ENCODE results near the gene MTR. TPM values are rescaled to one million over a fixed set of nuclear protein-coding genes. Genes with fewer than 3 reads are reported as not detected.

Gene MTR
- total and polyA plus RNA-seq, 9 of the 15 experiments (the other 6 are each of a cell fraction or from before 2014, with no cell fraction given), result 3.4 to 44.3 (median 20.3) TPM

DNA sequence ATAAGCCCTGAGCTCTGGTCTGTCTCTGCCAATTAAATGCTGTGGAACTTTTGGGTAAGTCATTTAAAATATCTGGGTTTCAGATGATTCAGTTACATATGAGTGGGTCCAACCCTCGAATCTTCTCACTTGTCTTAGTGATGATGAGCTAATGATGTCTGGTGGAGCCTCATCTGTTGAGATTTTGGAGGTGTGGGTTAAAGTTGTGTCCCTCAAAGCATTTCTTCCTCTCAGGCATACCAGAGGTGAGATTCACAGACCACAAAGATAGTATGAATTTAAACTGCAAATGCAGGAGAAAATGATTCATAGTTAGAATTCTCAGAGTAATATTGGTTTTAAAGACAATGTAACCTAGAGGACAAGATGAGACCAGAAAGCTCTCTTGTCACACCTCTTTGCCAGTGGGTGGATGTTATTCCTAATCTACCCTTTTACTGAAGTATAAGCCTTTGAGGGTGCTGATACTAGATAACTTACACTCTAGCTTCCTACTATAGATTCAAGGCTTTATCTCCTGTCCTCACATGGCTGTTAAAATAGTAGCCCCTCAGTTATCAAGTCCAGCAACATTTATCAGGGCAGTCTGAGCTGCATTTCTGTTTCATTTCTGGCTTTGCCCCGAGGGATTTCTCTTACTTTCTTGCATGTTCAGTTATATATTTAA lies 118.4 kb downstream of the MTR start (continued):
- peak; percentile 83 for TF ChIP-seq MBD2 (IDR thresholded peaks at IDR 0.05; ENCODE audit: borderline replicate concordance, low read depth)
- TF ChIP-seq, protein P1, sequence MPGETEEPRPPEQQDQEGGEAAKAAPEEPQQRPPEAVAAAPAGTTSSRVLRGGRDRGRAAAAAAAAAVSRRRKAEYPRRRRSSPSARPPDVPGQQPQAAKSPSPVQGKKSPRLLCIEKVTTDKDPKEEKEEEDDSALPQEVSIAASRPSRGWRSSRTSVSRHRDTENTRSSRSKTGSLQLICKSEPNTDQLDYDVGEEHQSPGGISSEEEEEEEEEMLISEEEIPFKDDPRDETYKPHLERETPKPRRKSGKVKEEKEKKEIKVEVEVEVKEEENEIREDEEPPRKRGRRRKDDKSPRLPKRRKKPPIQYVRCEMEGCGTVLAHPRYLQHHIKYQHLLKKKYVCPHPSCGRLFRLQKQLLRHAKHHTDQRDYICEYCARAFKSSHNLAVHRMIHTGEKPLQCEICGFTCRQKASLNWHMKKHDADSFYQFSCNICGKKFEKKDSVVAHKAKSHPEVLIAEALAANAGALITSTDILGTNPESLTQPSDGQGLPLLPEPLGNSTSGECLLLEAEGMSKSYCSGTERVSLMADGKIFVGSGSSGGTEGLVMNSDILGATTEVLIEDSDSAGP (CRISPR knock-in tag; IDR thresholded peaks at IDR 0.05), result no peak
- peak; percentile 98 for TF ChIP-seq SMARCE1 (IDR thresholded peaks at IDR 0.05)
- TF ChIP-seq ESRRB (CRISPR knock-in tag; IDR thresholded peaks at IDR 0.05; ENCODE audit: borderline replicate concordance), result no peak
- TF ChIP-seq, protein P2, sequence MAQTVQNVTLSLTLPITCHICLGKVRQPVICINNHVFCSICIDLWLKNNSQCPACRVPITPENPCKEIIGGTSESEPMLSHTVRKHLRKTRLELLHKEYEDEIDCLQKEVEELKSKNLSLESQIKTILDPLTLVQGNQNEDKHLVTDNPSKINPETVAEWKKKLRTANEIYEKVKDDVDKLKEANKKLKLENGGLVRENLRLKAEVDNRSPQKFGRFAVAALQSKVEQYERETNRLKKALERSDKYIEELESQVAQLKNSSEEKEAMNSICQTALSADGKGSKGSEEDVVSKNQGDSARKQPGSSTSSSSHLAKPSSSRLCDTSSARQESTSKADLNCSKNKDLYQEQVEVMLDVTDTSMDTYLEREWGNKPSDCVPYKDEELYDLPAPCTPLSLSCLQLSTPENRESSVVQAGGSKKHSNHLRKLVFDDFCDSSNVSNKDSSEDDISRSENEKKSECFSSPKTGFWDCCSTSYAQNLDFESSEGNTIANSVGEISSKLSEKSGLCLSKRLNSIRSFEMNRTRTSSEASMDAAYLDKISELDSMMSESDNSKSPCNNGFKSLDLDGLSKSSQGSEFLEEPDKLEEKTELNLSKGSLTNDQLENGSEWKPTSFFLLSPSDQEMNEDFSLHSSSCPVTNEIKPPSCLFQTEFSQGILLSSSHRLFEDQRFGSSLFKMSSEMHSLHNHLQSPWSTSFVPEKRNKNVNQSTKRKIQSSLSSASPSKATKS (CRISPR knock-in tag; IDR thresholded peaks at IDR 0.05), result no peak
- no peak for TF ChIP-seq CHD1 (IDR thresholded peaks at IDR 0.05; ENCODE audit: low read length)
- TF ChIP-seq, protein P3, sequence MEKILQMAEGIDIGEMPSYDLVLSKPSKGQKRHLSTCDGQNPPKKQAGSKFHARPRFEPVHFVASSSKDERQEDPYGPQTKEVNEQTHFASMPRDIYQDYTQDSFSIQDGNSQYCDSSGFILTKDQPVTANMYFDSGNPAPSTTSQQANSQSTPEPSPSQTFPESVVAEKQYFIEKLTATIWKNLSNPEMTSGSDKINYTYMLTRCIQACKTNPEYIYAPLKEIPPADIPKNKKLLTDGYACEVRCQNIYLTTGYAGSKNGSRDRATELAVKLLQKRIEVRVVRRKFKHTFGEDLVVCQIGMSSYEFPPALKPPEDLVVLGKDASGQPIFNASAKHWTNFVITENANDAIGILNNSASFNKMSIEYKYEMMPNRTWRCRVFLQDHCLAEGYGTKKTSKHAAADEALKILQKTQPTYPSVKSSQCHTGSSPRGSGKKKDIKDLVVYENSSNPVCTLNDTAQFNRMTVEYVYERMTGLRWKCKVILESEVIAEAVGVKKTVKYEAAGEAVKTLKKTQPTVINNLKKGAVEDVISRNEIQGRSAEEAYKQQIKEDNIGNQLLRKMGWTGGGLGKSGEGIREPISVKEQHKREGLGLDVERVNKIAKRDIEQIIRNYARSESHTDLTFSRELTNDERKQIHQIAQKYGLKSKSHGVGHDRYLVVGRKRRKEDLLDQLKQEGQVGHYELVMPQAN (IDR thresholded peaks at IDR 0.05; ENCODE audit: borderline replicate concordance), result no peak
- TF ChIP-seq FOXA3 (CRISPR knock-in tag; conservative IDR thresholded peaks at IDR 0.05 in 1 of 2, IDR thresholded peaks at IDR 0.05 in 1 of 2), result peak in 1 of 2 experiments; percentile 52; a peak in 2 of 4 replicates
- peak; percentile 87 for TF ChIP-seq RNF2 (IDR thresholded peaks at IDR 0.05)
- no peak for TF ChIP-seq SRSF7 (optimal IDR thresholded peaks at IDR 0.05; ENCODE audit: low read depth, low read length)
- no peak for TF ChIP-seq NR2C1 (IDR thresholded peaks at IDR 0.05)
- TF ChIP-seq NR2C1 (tag; IDR thresholded peaks at IDR 0.05), result peak; percentile 37; the same call in 1 of the 2 replicates
- TF ChIP-seq CC2D1A (IDR thresholded peaks at IDR 0.05), result peak; percentile 98
- TF ChIP-seq MED1 (CRISPR knock-in tag; IDR thresholded peaks at IDR 0.05; ENCODE audit: borderline replicate concordance), result no peak
- TF ChIP-seq MECOM (CRISPR knock-in tag; IDR thresholded peaks at IDR 0.05), result peak; percentile 67; the same call in 1 of the 2 replicates
- TF ChIP-seq, protein P4, sequence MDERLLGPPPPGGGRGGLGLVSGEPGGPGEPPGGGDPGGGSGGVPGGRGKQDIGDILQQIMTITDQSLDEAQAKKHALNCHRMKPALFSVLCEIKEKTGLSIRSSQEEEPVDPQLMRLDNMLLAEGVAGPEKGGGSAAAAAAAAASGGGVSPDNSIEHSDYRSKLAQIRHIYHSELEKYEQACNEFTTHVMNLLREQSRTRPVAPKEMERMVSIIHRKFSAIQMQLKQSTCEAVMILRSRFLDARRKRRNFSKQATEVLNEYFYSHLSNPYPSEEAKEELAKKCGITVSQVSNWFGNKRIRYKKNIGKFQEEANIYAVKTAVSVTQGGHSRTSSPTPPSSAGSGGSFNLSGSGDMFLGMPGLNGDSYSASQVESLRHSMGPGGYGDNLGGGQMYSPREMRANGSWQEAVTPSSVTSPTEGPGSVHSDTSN (CRISPR knock-in tag; IDR thresholded peaks at IDR 0.05; ENCODE audit: low read depth), result no peak
- TF ChIP-seq, protein P4 (tag; conservative IDR thresholded peaks at IDR 0.05; ENCODE audit: low read depth), result peak; percentile 78
- TF ChIP-seq SIRT6 (IDR thresholded peaks at IDR 0.05; ENCODE audit: low read depth, low read length), result no peak
- no peak for TF ChIP-seq MAFG (tag; conservative IDR thresholded peaks at IDR 0.05)
- TF ChIP-seq GATAD2B (IDR thresholded peaks at IDR 0.05; ENCODE audit: borderline replicate concordance), result peak; percentile 96

Data from K562 (cell line).